HEK293 (cell line): Measurements from ENCODE around the gene TACR2.
A peak's percentile ranks its signal among the peaks of the same experiment; 100 is the strongest.

Experiments
- GLIS2 ChIP-seq: fragments of 450-650 bp; formaldehyde crosslinking; IDR thresholded peaks from 2 replicates; pipeline ENCODE4 v1.5.1; 2016; ENCODE audit warnings: missing biosample characterization, missing genetic modification characterization
- HOXA7 ChIP-seq: sonication (generic); formaldehyde crosslinking; IDR thresholded peaks from 2 replicates; pipeline ENCODE4 v1.8.1; 2022; ENCODE audit warnings: missing genetic modification reagents, borderline replicate concordance
- KLF16 ChIP-seq: fragments of 450-650 bp; formaldehyde crosslinking; IDR thresholded peaks from 2 replicates; pipeline ENCODE4 v1.5.1; 2017; ENCODE audit warnings: missing biosample characterization, missing genetic modification characterization
- SCRT2 ChIP-seq: fragments of 450-650 bp; formaldehyde crosslinking; IDR thresholded peaks from 2 replicates; pipeline ENCODE4 v1.5.1; 2016; ENCODE audit warnings: missing biosample characterization, missing genetic modification characterization
- TRIM28 ChIP-seq: IDR thresholded peaks from 2 replicates; pipeline ENCODE4 v1.6.1; 2011; ENCODE audit warnings: low read length, control low read depth, borderline replicate concordance
- YY1 ChIP-seq: fragments of 450-650 bp; formaldehyde crosslinking; IDR thresholded peaks from 2 replicates; pipeline ENCODE4 v1.5.1; 2018; ENCODE audit warnings: missing biosample characterization, missing genetic modification characterization
- ZBTB10 ChIP-seq: fragments of 450-650 bp; formaldehyde crosslinking; IDR thresholded peaks from 2 replicates; pipeline ENCODE4 v1.5.1; 2016; ENCODE audit warnings: missing biosample characterization, missing genetic modification characterization
- ZEB2 ChIP-seq: fragments of 450-650 bp; formaldehyde crosslinking; IDR thresholded peaks from 2 replicates; pipeline ENCODE4 v1.5.1; 2016; ENCODE audit warnings: missing biosample characterization, missing genetic modification characterization
- ZFHX2 ChIP-seq: fragments of 450-650 bp; formaldehyde crosslinking; conservative IDR thresholded peaks from 2 replicates; pipeline ENCODE4 v1.5.1; 2016; ENCODE audit warnings: missing biosample characterization, missing genetic modification characterization
- ZFP3 ChIP-seq: fragments of 450-650 bp; formaldehyde crosslinking; IDR thresholded peaks from 2 replicates; pipeline ENCODE4 v1.5.1; 2016; ENCODE audit warnings: low read depth, missing biosample characterization, missing genetic modification characterization
- ZFP69B ChIP-seq: fragments of 450-650 bp; formaldehyde crosslinking; IDR thresholded peaks from 2 replicates; pipeline ENCODE4 v1.5.1; 2016; ENCODE audit warnings: missing biosample characterization, missing genetic modification characterization
- ZNF132 ChIP-seq: fragments of 450-650 bp; formaldehyde crosslinking; IDR thresholded peaks from 2 replicates; pipeline ENCODE4 v1.5.1; 2017; ENCODE audit warnings: missing biosample characterization, missing genetic modification characterization, borderline replicate concordance
- ZNF140 ChIP-seq: fragments of 450-650 bp; formaldehyde crosslinking; IDR thresholded peaks from 2 replicates; pipeline ENCODE4 v1.5.1; 2016; ENCODE audit warnings: missing biosample characterization, missing genetic modification characterization
- ZNF18 ChIP-seq: fragments of 450-650 bp; formaldehyde crosslinking; IDR thresholded peaks from 2 replicates; pipeline ENCODE4 v1.5.1; 2016; ENCODE audit warnings: missing biosample characterization, missing genetic modification characterization
- ZNF26 ChIP-seq: fragments of 450-650 bp; formaldehyde crosslinking; IDR thresholded peaks from 2 replicates; pipeline ENCODE4 v1.5.1; 2016; ENCODE audit warnings: missing biosample characterization, missing genetic modification characterization
- ZNF266 ChIP-seq: fragments of 450-650 bp; formaldehyde crosslinking; IDR thresholded peaks from 2 replicates; pipeline ENCODE4 v1.5.1; 2016; ENCODE audit warnings: missing biosample characterization, missing genetic modification characterization, low read depth
- ZNF354C ChIP-seq: fragments of 450-650 bp; formaldehyde crosslinking; IDR thresholded peaks from 2 replicates; pipeline ENCODE4 v1.5.1; 2016; ENCODE audit warnings: missing biosample characterization, missing genetic modification characterization, low read depth, borderline replicate concordance
- ZNF449 ChIP-seq: fragments of 450-650 bp; formaldehyde crosslinking; IDR thresholded peaks from 2 replicates; pipeline ENCODE4 v1.5.1; 2017; ENCODE audit warnings: missing biosample characterization, mild to moderate bottlenecking, missing genetic modification characterization, moderate library complexity
- ZNF561 ChIP-seq: fragments of 450-650 bp; IDR thresholded peaks from 2 replicates; pipeline ENCODE4 v1.5.1; 2018; ENCODE audit warnings: missing biosample characterization, missing genetic modification characterization, borderline replicate concordance
- ZNF626 ChIP-seq: fragments of 450-650 bp; sonication (Bioruptor Pico); formaldehyde crosslinking; IDR thresholded peaks from 2 replicates; pipeline ENCODE4 v1.5.1; 2018; ENCODE audit warnings: missing biosample characterization, missing genetic modification characterization, inconsistent platforms
- ZNF658 ChIP-seq: fragments of 450-650 bp; formaldehyde crosslinking; IDR thresholded peaks from 2 replicates; pipeline ENCODE4; 2016; ENCODE audit warnings: missing biosample characterization, missing genetic modification characterization
- ZNF768 ChIP-seq: fragments of 450-650 bp; formaldehyde crosslinking; IDR thresholded peaks from 2 replicates; pipeline ENCODE4 v1.5.1; 2018; ENCODE audit warnings: missing biosample characterization, mild to moderate bottlenecking, missing genetic modification characterization
- ZSCAN4 ChIP-seq: fragments of 450-650 bp; formaldehyde crosslinking; IDR thresholded peaks from 2 replicates; pipeline ENCODE4 v1.5.1; 2017; ENCODE audit warnings: missing biosample characterization, missing genetic modification characterization
- TF ChIP-seq, protein P1 (sequence below): fragments of 450-650 bp; formaldehyde crosslinking; IDR thresholded peaks from 2 replicates; pipeline ENCODE4 v1.5.1; 2016; ENCODE audit warnings: missing biosample characterization, missing genetic modification characterization, low read depth
- TF ChIP-seq, protein P2 (sequence below): fragments of 450-650 bp; formaldehyde crosslinking; conservative IDR thresholded peaks from 2 replicates; pipeline ENCODE4 v1.5.1; 2016; ENCODE audit warnings: low read depth, missing biosample characterization, missing genetic modification characterization

TACR2 gene

DNA sequence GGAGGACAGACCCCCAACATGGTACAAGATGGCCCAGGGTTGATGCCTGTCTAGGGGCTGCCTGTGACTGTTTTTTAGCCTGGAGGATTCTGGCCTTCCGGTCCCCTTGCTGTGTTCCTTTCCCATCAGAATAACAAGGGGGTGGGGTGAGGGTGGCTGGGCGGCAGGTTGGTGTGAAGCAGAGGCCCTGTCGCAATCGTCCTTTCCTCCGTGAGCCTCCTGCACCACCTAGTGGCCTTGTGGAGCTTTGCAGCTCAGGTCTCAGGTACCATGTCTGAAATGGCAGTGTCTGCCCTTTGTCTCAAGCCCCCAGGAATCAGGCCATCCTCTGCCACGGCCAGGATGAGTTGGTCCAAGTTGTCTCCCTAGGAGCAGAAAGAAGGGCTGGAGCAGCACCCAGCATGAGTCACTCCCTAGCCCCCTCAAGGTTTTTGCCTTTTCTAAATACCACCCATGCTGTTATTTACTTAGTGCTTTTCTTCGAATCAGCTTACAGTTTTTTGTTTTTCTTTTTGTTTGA is 24.2 kb downstream of the TACR2 start (continued):
- TF ChIP-seq, protein P1, sequence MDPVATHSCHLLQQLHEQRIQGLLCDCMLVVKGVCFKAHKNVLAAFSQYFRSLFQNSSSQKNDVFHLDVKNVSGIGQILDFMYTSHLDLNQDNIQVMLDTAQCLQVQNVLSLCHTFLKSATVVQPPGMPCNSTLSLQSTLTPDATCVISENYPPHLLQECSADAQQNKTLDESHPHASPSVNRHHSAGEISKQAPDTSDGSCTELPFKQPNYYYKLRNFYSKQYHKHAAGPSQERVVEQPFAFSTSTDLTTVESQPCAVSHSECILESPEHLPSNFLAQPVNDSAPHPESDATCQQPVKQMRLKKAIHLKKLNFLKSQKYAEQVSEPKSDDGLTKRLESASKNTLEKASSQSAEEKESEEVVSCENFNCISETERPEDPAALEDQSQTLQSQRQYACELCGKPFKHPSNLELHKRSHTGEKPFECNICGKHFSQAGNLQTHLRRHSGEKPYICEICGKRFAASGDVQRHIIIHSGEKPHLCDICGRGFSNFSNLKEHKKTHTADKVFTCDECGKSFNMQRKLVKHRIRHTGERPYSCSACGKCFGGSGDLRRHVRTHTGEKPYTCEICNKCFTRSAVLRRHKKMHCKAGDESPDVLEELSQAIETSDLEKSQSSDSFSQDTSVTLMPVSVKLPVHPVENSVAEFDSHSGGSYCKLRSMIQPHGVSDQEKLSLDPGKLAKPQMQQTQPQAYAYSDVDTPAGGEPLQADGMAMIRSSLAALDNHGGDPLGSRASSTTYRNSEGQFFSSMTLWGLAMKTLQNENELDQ (tag by site-specific recombination): no peak
- TF ChIP-seq SCRT2 (tag by site-specific recombination): 0 out of 2 replicates have a peak, but pooled peaks have one; percentile 16
- TF ChIP-seq HOXA7 (CRISPR knock-in tag): no peak
- no peak for TF ChIP-seq ZNF658 (tag by site-specific recombination)
- TF ChIP-seq ZEB2 (tag by site-specific recombination): no peak
- TF ChIP-seq ZBTB10 (tag by site-specific recombination): no peak
- TF ChIP-seq ZNF561: peak; percentile 33; the same call in 1 of the 2 replicates
- TF ChIP-seq ZNF266 (tag by site-specific recombination): no peak
- TF ChIP-seq ZNF354C (tag by site-specific recombination): no peak
- no peak for TF ChIP-seq ZNF140
- TF ChIP-seq ZFP3: no peak
- no peak for TF ChIP-seq ZNF768 (tag by site-specific recombination)
- TF ChIP-seq TRIM28: no peak
- TF ChIP-seq GLIS2: peak; percentile 39; the same call in 1 of the 2 replicates
- TF ChIP-seq ZNF626 (tag by site-specific recombination): no peak
- no peak for TF ChIP-seq ZSCAN4 (tag by site-specific recombination)
- 0 out of 2 replicates have a peak, but pooled peaks have one; percentile 13 for TF ChIP-seq ZFHX2 (tag by site-specific recombination)
- TF ChIP-seq, protein P2, sequence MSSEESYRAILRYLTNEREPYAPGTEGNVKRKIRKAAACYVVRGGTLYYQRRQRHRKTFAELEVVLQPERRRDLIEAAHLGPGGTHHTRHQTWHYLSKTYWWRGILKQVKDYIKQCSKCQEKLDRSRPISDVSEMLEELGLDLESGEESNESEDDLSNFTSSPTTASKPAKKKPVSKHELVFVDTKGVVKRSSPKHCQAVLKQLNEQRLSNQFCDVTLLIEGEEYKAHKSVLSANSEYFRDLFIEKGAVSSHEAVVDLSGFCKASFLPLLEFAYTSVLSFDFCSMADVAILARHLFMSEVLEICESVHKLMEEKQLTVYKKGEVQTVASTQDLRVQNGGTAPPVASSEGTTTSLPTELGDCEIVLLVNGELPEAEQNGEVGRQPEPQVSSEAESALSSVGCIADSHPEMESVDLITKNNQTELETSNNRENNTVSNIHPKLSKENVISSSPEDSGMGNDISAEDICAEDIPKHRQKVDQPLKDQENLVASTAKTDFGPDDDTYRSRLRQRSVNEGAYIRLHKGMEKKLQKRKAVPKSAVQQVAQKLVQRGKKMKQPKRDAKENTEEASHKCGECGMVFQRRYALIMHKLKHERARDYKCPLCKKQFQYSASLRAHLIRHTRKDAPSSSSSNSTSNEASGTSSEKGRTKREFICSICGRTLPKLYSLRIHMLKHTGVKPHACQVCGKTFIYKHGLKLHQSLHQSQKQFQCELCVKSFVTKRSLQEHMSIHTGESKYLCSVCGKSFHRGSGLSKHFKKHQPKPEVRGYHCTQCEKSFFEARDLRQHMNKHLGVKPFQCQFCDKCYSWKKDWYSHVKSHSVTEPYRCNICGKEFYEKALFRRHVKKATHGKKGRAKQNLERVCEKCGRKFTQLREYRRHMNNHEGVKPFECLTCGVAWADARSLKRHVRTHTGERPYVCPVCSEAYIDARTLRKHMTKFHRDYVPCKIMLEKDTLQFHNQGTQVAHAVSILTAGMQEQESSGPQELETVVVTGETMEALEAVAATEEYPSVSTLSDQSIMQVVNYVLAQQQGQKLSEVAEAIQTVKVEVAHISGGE: no peak
- TF ChIP-seq ZNF26 (tag by site-specific recombination): no peak
- peak; percentile 99 for TF ChIP-seq ZNF18 (tag by site-specific recombination)
- peak; percentile 60; the same call in 1 of the 2 replicates for TF ChIP-seq ZNF449
- TF ChIP-seq ZNF132 (tag by site-specific recombination): no peak
- 0 out of 2 replicates have a peak, but pooled peaks have one; percentile 40 for TF ChIP-seq KLF16
- TF ChIP-seq ZFP69B (tag by site-specific recombination): 0 out of 2 replicates have a peak, but pooled peaks have one; percentile 11
- no peak for TF ChIP-seq YY1
